Heart right ventricle (tissue), 16 donors: ENCODE results near the gene EIF2D. TPM values are rescaled to one million over a fixed set of nuclear protein-coding genes. Genes with fewer than 3 reads are reported as not detected.
A peak's percentile ranks its signal among the peaks of the same experiment; 100 is the strongest.

Source experiments
- ATAC-seq, 8 donors: fragments of 200-7000 bp; cut with Tn5 transposase; one replicate each; pipeline ENCODE4 v1.9.1; 2020; ENCODE audit warnings: mild to moderate bottlenecking in 8 of 8, moderate library complexity in 8 of 8, moderate number of reproducible peaks in 1 of 8
- DNase-seq, 2 donors: peaks; one replicate each; pipeline ENCODE4 v3.0.0-alpha.2; 2020
- H3K27ac ChIP-seq, 10 donors: fragments of 200-600 bp; sonication (generic) in 2 of 10; one replicate each; pipeline versions ENCODE4 v1.5.0 to v1.8.0; 2020 to 2022; ENCODE audit warnings: mild to moderate bottlenecking in 3 of 10
- H3K27me3 ChIP-seq, 7 donors: fragments of 200-600 bp; one replicate each; pipeline ENCODE4 v1.8.0; 2021 to 2022; ENCODE audit warnings: mild to moderate bottlenecking in 2 of 7
- H3K36me3 ChIP-seq, 9 donors: fragments of 200-600 bp; sonication (generic) in 1 of 9; one replicate each; pipeline versions ENCODE4 v1.5.0 to v1.8.0; 2020 to 2022; ENCODE audit warnings: mild to moderate bottlenecking in 2 of 9
- H3K4me1 ChIP-seq, 9 donors: fragments of 200-600 bp; sonication (generic) in 1 of 9; one replicate each; pipeline versions ENCODE4 v1.5.0 to v1.8.0; 2020 to 2022; ENCODE audit warnings: mild to moderate bottlenecking in 4 of 9
- H3K4me3 ChIP-seq, 10 donors: fragments of 200-600 bp; sonication (generic) in 2 of 10; one replicate each; pipeline versions ENCODE4 v1.5.0 to v1.8.0; 2020 to 2022; ENCODE audit warnings: mild to moderate bottlenecking in 7 of 10, moderate library complexity in 2 of 10
- H3K9me3 ChIP-seq, 11 donors: fragments of 200-600 bp in 10 of 11; sonication (generic) in 2 of 11; one replicate each; pipeline versions ENCODE4 v1.5.0 to v1.8.0; 2013 to 2022; ENCODE audit warnings: mild to moderate bottlenecking in 2 of 11, control low read depth in 1 of 11, moderate library complexity in 1 of 11
- WGBS, 2 donors: extraction: QIAGEN DNeasy Blood & Tissue Kit; methylation state at CpG; one replicate each; pipeline ENCODE4 v1.1.7; 2013; ENCODE audit warnings: inconsistent platforms in 1 of 2; 5-methylcytosine and 5-hydroxymethylcytosine counted together
- intact Hi-C, 10 donors: fragments of 100-400 bp; cut with DNase I; formaldehyde crosslinking; loops; one replicate each; pipeline versions ENCODE4 v1.11.1 to v1.14.2; 2022
- polyA plus RNA-seq, 2 donors: library from polyadenylated mRNA; stranded (reverse); fragments of 200-250 nt; gene quantifications; one replicate each; pipeline ENCODE4 v1.2.3, GENCODE V29; 2013
- total RNA-seq, 10 donors: library from RNA; stranded (reverse); fragmentation: NEBNext Ultra II Directional in 3 of 10; extraction: Animal tissue kit (Norgen Biotek cat#: 25700) in 3 of 10; gene quantifications; one replicate each; pipeline versions ENCODE4 v1.2.1 to v1.2.4, GENCODE V29; 2021 to 2023
- TF ChIP-seq, protein P1 (sequence below), 9 donors: fragments of 200-600 bp; sonication (generic) in 2 of 9; IDR thresholded peaks; one replicate each; pipeline versions ENCODE4 v1.5.0 to v1.8.0; 2021 to 2022; ENCODE audit warnings: antibody characterized with exemption in 9 of 9, mild to moderate bottlenecking in 5 of 9, moderate library complexity in 1 of 9
- donor health status: Arrhythmogenic right ventricular cardiomyopathy.
- donor health status: ischemic (EF 13 %, LVEDD 7.1; RV severe dilation, severe dysfunction).
- donor health status: healthy with polysubstance abuse.
- donor health status: DM: no; HTN: yes; CAD: no.
- donor health status: DM: no; HTN: no; CAD: no.
- donor health status: ischemic (EF 25% LVEDD 6.9; RV normal size, moderate dysfunction).
- donor health status: ischemic (EF 25% LVEDD 5.7; RV mildly dilated, moderate dysfunction).
- donor health status: healthy.
- donor health status: DM: yes; HTN: yes; CAD: no.
- donor health status: Ischemic cardiomyopathy.
- donor health status: ischemic (EF 35%, LVEDD 5.7; RV mildly dilated, moderate dysfunction).
- donor health status: nonischemic (EF 11% LVEDD 7.7; RV severe dilation, severe dysfunction).
- donor health status: DM: yes; HTN: yes; CAD: no.
- donor health status: PGD.
- donor health status: ischemic (EF 29% LVEDD 5.4; RV normal size, mild dysfunction).
- donor health status: nonischemic (EF 23%, LVEDD 6.1; RV moderate dilation, normal function).

EIF2D gene
- total and polyA plus RNA-seq, 12 donors, result 16.8 to 35.6 (median 29.5) TPM

DNA sequence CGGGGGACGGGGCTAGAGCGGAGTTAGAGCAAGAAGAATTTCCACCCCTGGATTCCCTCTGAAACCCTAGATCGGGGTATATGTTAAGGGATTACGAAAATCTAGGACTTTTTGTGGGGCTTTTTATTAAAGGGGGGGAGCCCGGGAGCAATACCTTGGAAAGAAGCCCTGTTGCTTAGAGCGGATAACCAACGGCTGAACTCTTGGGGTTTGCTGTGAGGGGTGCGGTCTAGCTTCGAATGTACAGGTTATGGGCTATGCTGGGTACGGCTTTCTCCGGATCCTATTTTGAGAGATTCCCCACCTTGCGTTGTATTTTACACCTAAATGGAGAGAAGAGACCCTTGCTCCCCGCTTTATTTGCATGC, 23.7 kb upstream of the EIF2D start:
- WGBS, 2 donors, result 2 to 3% methylated on average over 14 of the region's 14 CpGs
- peak overlapping the region; percentile 77 to 98 (median 94) for H3K4me3 ChIP-seq
- peaks cover 0 to 61% (median 30%) of the 10 kb centered on the region in 9 donors for H3K4me1 ChIP-seq
- no peaks in the 10 kb centered on the region for H3K9me3 ChIP-seq
- H3K27me3 ChIP-seq, result peaks cover 0 to 10% (median 0%) of the 10 kb centered on the region in 7 donors
- peak overlapping the region; percentile 66 to 94 (median 89) for H3K27ac ChIP-seq
- intact Hi-C loops, result loop anchor here in 9 of 10 donors (2.0 to 10.0 kb wide), 9 partner anchors 17 to 439 kb away; no protein-coding TSS in a partner anchor
- H3K36me3 ChIP-seq, result peaks cover 0 to 26% (median 4%) of the 10 kb centered on the region in 9 donors
- ATAC-seq (peak in 3 of 8 donors; percentile 2 to 12 (median 3)), DNase-seq (no peak)
- TF ChIP-seq, protein P1, sequence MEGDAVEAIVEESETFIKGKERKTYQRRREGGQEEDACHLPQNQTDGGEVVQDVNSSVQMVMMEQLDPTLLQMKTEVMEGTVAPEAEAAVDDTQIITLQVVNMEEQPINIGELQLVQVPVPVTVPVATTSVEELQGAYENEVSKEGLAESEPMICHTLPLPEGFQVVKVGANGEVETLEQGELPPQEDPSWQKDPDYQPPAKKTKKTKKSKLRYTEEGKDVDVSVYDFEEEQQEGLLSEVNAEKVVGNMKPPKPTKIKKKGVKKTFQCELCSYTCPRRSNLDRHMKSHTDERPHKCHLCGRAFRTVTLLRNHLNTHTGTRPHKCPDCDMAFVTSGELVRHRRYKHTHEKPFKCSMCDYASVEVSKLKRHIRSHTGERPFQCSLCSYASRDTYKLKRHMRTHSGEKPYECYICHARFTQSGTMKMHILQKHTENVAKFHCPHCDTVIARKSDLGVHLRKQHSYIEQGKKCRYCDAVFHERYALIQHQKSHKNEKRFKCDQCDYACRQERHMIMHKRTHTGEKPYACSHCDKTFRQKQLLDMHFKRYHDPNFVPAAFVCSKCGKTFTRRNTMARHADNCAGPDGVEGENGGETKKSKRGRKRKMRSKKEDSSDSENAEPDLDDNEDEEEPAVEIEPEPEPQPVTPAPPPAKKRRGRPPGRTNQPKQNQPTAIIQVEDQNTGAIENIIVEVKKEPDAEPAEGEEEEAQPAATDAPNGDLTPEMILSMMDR (IDR thresholded peaks at IDR 0.05), result no peak

DNA sequence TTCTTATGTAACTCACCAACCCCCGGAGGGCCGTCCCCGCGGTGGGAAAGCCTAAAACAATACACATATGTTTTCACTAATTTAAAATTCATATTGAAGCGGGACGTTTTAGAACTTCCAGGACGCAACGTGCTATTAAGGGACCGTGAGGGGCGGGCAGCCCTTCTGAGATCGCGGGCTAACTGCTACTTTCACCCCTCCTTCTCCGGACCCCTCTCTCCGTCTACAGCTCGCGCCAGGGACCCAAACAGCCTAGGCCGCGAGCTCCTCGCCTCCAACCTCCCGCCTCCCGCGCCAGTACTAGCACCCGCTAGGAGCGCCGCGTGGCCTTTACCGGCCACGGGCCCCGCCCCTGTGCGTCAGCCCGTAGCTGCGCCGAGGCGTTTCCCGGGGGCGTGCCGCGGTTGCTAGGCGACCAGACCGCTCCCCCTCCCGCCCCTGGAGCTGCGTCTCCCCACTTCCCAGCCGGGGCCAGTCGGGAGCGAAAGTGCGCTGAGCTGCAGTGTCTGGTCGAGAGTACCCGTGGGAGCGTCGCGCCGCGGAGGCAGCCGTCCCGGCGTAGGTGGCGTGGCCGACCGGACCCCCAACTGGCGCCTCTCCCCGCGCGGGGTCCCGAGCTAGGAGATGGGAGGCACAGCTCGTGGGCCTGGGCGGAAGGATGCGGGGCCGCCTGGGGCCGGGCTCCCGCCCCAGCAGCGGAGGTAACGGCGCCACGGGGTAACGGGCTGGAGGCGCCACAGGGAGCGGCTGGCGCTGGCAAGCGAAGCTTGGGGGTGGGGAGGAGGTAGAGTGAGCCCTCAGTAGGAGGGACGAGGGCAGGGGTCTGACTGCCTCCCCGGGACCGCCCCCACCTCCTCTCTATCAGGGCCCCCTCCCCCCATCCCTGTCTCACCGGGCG, 23.1 kb upstream of the EIF2D start, which contains the start of gene DYRK3:
Gene DYRK3, plus strand, starts transcription at position 457 of the 898 bp plus-strand sequence. Its CDS starts 168 bp downstream, at position 625.
- DNase-seq (peak; percentile 94 to 97), ATAC-seq (peak; percentile 98 to 99 (median 98))
- Histone ChIP-seq H3K4me1 (peaks cover 0 to 62% (median 30%) of the 10 kb centered on the region in 9 donors), H3K9me3 (no peaks in the 10 kb centered on the region), H3K27me3 (peaks cover 0 to 10% (median 0%) of the 10 kb centered on the region in 7 donors), H3K4me3 (peak within 1 kb of the TSS; percentile 77 to 98 (median 94)), H3K27ac (peak within 1 kb of the TSS; percentile 66 to 94 (median 89)), H3K36me3 (peaks cover 0 to 21% (median 0%) of the 10 kb centered on the region in 9 donors)
- 0 to 1% methylated on average over 80 to 84 of the region's 84 CpGs for WGBS, 2 donors
- intact Hi-C loops, result loop anchor here in 9 of 10 donors (2.0 to 10.0 kb wide), 8 partner anchors 29 to 439 kb away; no protein-coding TSS in a partner anchor
- TF ChIP-seq, protein P1 (IDR thresholded peaks at IDR 0.05), result peak in 2 of 9 donors; percentile 40

DNA sequence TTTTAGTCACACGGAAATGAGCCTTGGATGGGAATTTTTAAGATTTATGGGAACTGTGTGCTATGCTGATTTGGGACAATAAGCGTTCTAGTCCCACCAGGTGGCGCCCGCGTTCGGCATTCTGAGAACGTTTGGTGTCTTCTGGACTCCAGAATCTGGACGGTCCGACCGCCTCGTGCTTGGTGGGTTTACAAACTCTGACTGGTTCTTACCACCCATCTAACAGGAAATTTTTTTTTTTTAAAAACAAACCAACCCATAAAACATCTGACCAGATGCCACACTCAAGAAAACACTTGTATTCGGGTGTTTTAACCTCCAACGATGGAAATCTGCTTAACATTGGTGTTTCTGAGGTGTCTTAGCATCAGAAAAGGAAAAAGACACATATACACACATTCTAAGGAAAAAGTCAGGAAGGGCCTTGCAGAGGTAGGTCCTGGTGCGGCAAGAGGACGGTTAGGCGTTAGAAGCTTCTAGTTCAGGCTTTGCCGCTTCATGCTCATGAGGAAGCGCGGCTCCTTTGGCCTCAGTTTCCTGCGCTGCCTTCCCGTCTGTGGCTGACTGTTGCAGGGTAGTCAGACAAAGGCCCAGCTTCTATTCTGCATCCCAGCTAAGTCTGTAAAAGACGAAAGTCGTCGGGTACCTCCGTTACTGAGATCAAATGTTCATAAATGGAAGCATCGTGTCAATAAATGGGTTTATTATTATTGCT, 22.3 kb upstream of the EIF2D start:
- peak; percentile 93 to 95 for DNase-seq
- peak; percentile 26 to 87 (median 75) for ATAC-seq
- peaks cover 0 to 15% (median 0%) of the 10 kb centered on the region in 9 donors for H3K36me3 ChIP-seq
- intact Hi-C loops, result loop anchor here (1.0 to 10.0 kb wide), 17 partner anchors 30 to 440 kb away; no protein-coding TSS in a partner anchor
- peak overlapping the region in 9 of 10 donors; percentile 81 to 98 (median 95) for H3K4me3 ChIP-seq
- H3K4me1 ChIP-seq, result peaks cover 0 to 62% (median 30%) of the 10 kb centered on the region in 9 donors
- H3K27me3 ChIP-seq, result peaks cover 0 to 10% (median 0%) of the 10 kb centered on the region in 7 donors
- peak overlapping the region in 9 of 10 donors; percentile 66 to 94 (median 89) for H3K27ac ChIP-seq
- H3K9me3 ChIP-seq, result no peaks in the 10 kb centered on the region
- 11 to 13% methylated on average over 26 of the region's 26 CpGs for WGBS, 2 donors
- TF ChIP-seq, protein P1 (IDR thresholded peaks at IDR 0.05), result peak; percentile 63 to 93 (median 87)
